GM23338 (cell line): Measurements from ENCODE around the gene CNNM1. TPM values are rescaled to one million over a fixed set of nuclear protein-coding genes. Genes with fewer than 3 reads are reported as not detected.

Source experiments
- ATAC-seq: fragments of 200-7000 bp; cut with Tn5 transposase; 3 replicates; pipeline ENCODE4 v1.9.1; 2020
- DNase-seq: peaks from one replicate; pipeline ENCODE4 v3.0.0-alpha.2; 2015; ENCODE audit warnings: low spot score
- H2AFZ ChIP-seq: fragments of 200-600 bp; sonication (generic); 2 replicates; pipeline ENCODE4 v1.8.0; 2016; ENCODE audit warnings: antibody characterized with exemption, mild to moderate bottlenecking, moderate library complexity
- H3F3A ChIP-seq: fragments of 200-600 bp; sonication (generic); replicated peaks from 2 replicates; pipeline ENCODE4 v1.8.0; 2017; ENCODE audit warnings: antibody characterized with exemption, mixed run types, low read depth
- H3K27ac ChIP-seq: fragments of 200-600 bp; sonication (generic); 2 replicates; pipeline ENCODE4 v1.6.1; 2016; ENCODE audit warnings: low read depth
- H3K27me3 ChIP-seq: fragments of 200-600 bp; sonication (generic); 2 replicates; pipeline ENCODE4 v1.8.0; 2016; ENCODE audit warnings: mild to moderate bottlenecking, mixed run types, moderate library complexity; ENCODE audit not compliant: insufficient read depth
- H3K36me3 ChIP-seq: fragments of 200-600 bp; sonication (generic); 2 replicates; pipeline ENCODE4 v1.8.0; 2016; ENCODE audit warnings: mild to moderate bottlenecking; ENCODE audit not compliant: insufficient read depth
- H3K4me1 ChIP-seq: fragments of 200-600 bp; sonication (generic); 2 replicates; pipeline ENCODE4 v1.8.0; 2016; ENCODE audit warnings: mild to moderate bottlenecking, moderate library complexity; ENCODE audit not compliant: insufficient read depth
- H3K4me2 ChIP-seq: fragments of 200-600 bp; sonication (generic); 2 replicates; pipeline ENCODE4 v1.7.1; 2017; ENCODE audit warnings: mixed run types
- H3K4me3 ChIP-seq: fragments of 200-600 bp; sonication (generic); 2 replicates; pipeline ENCODE4 v1.6.1; 2016; ENCODE audit warnings: mixed run types
- H3K79me2 ChIP-seq: fragments of 200-600 bp; sonication (generic); replicated peaks from 2 replicates; pipeline ENCODE4 v1.8.0; 2017; ENCODE audit warnings: mild to moderate bottlenecking; ENCODE audit not compliant: insufficient read depth
- H3K9me2 ChIP-seq: fragments of 200-600 bp; sonication (generic); 2 replicates; pipeline ENCODE4 v1.8.0; 2017; ENCODE audit not compliant: insufficient read depth
- H4K20me1 ChIP-seq: fragments of 200-600 bp; sonication (generic); replicated peaks from 2 replicates; pipeline ENCODE4 v1.8.0; 2017; ENCODE audit warnings: mild to moderate bottlenecking; ENCODE audit not compliant: insufficient read depth
- H3K27ac Mint-ChIP-seq: 2 replicates; pipeline ENCODE4 v1.8.0; 2020; ENCODE audit warnings: inconsistent platforms, mild to moderate bottlenecking, moderate library complexity, mixed read lengths
- H3K27me3 Mint-ChIP-seq: 3 replicates; pipeline ENCODE4 v1.8.0; 2022; ENCODE audit warnings: low read depth, mild to moderate bottlenecking, moderate library complexity, mixed read lengths, inconsistent platforms; ENCODE audit not compliant: insufficient read depth, poor library complexity
- H3K36me3 Mint-ChIP-seq: 3 replicates; pipeline ENCODE4 v1.8.0; 2021; ENCODE audit warnings: low read depth, mild to moderate bottlenecking, inconsistent platforms, moderate library complexity, mixed read lengths
- H3K4me1 Mint-ChIP-seq: 3 replicates; pipeline ENCODE4 v1.8.0; 2020; ENCODE audit warnings: mild to moderate bottlenecking, inconsistent platforms, mixed read lengths
- H3K4me3 Mint-ChIP-seq: 3 replicates; pipeline ENCODE4 v1.8.0; 2021; ENCODE audit warnings: moderate library complexity, mild to moderate bottlenecking, inconsistent platforms, mixed read lengths
- H3K9me3 Mint-ChIP-seq: 3 replicates; pipeline ENCODE4 v1.8.0; 2020; ENCODE audit warnings: moderate library complexity, mild to moderate bottlenecking, inconsistent platforms, mixed read lengths
- CREB1 ChIP-seq: fragments of 250-450 bp; sonication (Bioruptor Pico); IDR thresholded peaks from 2 replicates; pipeline ENCODE4 v1.5.0; 2020; ENCODE audit warnings: low read depth, mild to moderate bottlenecking, moderate library complexity
- CTCF ChIP-seq, 2 experiments: fragments of 200-600 bp in 1 of 2; sonication (generic) in 1 of 2; conservative IDR thresholded peaks; 2 replicates each; pipeline versions ENCODE4 v1.5.1 to v1.6.1; 2016 to 2017; ENCODE audit warnings: antibody characterized with exemption in 2 of 2, low read depth in 2 of 2, mild to moderate bottlenecking in 2 of 2, moderate library complexity in 1 of 2
- EZH2 ChIP-seq: fragments of 200-600 bp; sonication (generic); IDR thresholded peaks from one replicate; pipeline ENCODE4 v1.8.0; 2017; ENCODE audit warnings: antibody characterized with exemption, mild to moderate bottlenecking, low read depth; ENCODE audit not compliant: unreplicated experiment
- EZH2phosphoT487 ChIP-seq: fragments of 200-600 bp; sonication (generic); IDR thresholded peaks from one replicate; pipeline ENCODE4 v1.8.1; 2018; ENCODE audit warnings: antibody characterized with exemption; ENCODE audit not compliant: unreplicated experiment
- JUNB ChIP-seq: IDR thresholded peaks from one replicate; pipeline ENCODE4 v1.6.1; 2016; ENCODE audit warnings: antibody characterized with exemption; ENCODE audit not compliant: unreplicated experiment
- NANOG ChIP-seq: IDR thresholded peaks from 2 replicates; pipeline ENCODE4 v1.6.1; 2016; ENCODE audit warnings: antibody characterized with exemption, borderline replicate concordance
- POLR2AphosphoS5 ChIP-seq: IDR thresholded peaks from 2 replicates; pipeline ENCODE4 v1.6.1; 2016; ENCODE audit warnings: antibody characterized with exemption, low read depth
- STAT1 ChIP-seq: IDR thresholded peaks from one replicate; pipeline ENCODE4 v1.6.1; 2016; ENCODE audit warnings: antibody characterized with exemption; ENCODE audit not compliant: unreplicated experiment
- ZNF114 ChIP-seq: fragments of 250-450 bp; sonication (Bioruptor Pico); IDR thresholded peaks from 2 replicates; pipeline ENCODE4 v1.5.0; 2020; ENCODE audit warnings: mild to moderate bottlenecking, moderate library complexity
- ZNF331 ChIP-seq: fragments of 250-450 bp; sonication (Bioruptor Pico); IDR thresholded peaks from 2 replicates; pipeline ENCODE4 v1.5.0; 2020; ENCODE audit warnings: low read depth, mild to moderate bottlenecking, moderate library complexity
- polyA plus RNA-seq: library from polyadenylated mRNA; unstranded; fragments of >200 nt; fragmentation: Nextera tagmentation; extraction: Ambion mirVana; gene quantifications from 2 replicates; pipeline ENCODE4 v1.2.1, GENCODE V29; 2016
- total RNA-seq: library from RNA; depleted of rRNA; stranded (reverse); fragments of >200 nt; shearing (Covaris generic); gene quantifications from 2 replicates; pipeline ENCODE4 v1.2.3, GENCODE V29; 2014
- TF ChIP-seq, protein P1 (sequence below): IDR thresholded peaks from one replicate; pipeline ENCODE4 v1.6.1; 2018; ENCODE audit warnings: antibody characterized with exemption; ENCODE audit not compliant: unreplicated experiment
- TF ChIP-seq, protein P2 (sequence below): fragments of 250-450 bp; sonication (Bioruptor Pico); IDR thresholded peaks from 2 replicates; pipeline ENCODE4 v1.5.0; 2020; ENCODE audit warnings: mild to moderate bottlenecking, moderate library complexity
- TF ChIP-seq, protein P3 (sequence below): IDR thresholded peaks from 2 replicates; pipeline ENCODE4 v1.6.1; 2016; ENCODE audit warnings: antibody characterized with exemption

CNNM1 gene
- total and polyA plus RNA-seq, 2 experiments from 2014 or later = 0.52 to 0.90 TPM

GRCh38 chr10:99292159-99292558 is 37.0 kb upstream of the CNNM1 start:
- H3K9me2 ChIP-seq = 0 out of 2 replicates have a peak, but pooled peaks cover 2% of the 10 kb centered on the region
- Mint-ChIP-seq H3K36me3 (no peaks in the 10 kb centered on the region), H3K9me3 (no peaks in the 10 kb centered on the region), H3K27me3 (peaks cover under 1% of the 10 kb centered on the region), H3K4me1 (no peaks in the 10 kb centered on the region), H3K4me3 (no peak overlapping the region), H3K27ac (no peak overlapping the region)
- H3K36me3 ChIP-seq = no peaks in the 10 kb centered on the region
- no peak for DNase-seq
- H3K4me2 ChIP-seq = no peak overlapping the region
- H4K20me1 ChIP-seq = no peaks in the 10 kb centered on the region
- H3K79me2 ChIP-seq = no peaks in the 10 kb centered on the region
- H3K27ac ChIP-seq = no peak overlapping the region
- ATAC-seq = no peak
- TF ChIP-seq, protein P1, sequence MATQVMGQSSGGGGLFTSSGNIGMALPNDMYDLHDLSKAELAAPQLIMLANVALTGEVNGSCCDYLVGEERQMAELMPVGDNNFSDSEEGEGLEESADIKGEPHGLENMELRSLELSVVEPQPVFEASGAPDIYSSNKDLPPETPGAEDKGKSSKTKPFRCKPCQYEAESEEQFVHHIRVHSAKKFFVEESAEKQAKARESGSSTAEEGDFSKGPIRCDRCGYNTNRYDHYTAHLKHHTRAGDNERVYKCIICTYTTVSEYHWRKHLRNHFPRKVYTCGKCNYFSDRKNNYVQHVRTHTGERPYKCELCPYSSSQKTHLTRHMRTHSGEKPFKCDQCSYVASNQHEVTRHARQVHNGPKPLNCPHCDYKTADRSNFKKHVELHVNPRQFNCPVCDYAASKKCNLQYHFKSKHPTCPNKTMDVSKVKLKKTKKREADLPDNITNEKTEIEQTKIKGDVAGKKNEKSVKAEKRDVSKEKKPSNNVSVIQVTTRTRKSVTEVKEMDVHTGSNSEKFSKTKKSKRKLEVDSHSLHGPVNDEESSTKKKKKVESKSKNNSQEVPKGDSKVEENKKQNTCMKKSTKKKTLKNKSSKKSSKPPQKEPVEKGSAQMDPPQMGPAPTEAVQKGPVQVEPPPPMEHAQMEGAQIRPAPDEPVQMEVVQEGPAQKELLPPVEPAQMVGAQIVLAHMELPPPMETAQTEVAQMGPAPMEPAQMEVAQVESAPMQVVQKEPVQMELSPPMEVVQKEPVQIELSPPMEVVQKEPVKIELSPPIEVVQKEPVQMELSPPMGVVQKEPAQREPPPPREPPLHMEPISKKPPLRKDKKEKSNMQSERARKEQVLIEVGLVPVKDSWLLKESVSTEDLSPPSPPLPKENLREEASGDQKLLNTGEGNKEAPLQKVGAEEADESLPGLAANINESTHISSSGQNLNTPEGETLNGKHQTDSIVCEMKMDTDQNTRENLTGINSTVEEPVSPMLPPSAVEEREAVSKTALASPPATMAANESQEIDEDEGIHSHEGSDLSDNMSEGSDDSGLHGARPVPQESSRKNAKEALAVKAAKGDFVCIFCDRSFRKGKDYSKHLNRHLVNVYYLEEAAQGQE = no peak
- TF ChIP-seq EZH2phosphoT487 (no peak), STAT1 (no peak), ZNF114 (CRISPR knock-in tag) (no peak), EZH2 (no peak), POLR2AphosphoS5 (no peak), CTCF (conservative IDR thresholded peaks at IDR 0.05; ENCODE audit: low read depth in 2 of 2) (no peak), ZNF331 (CRISPR knock-in tag) (no peak), JUNB (no peak), CREB1 (no peak), NANOG (no peak)
- TF ChIP-seq, protein P2, sequence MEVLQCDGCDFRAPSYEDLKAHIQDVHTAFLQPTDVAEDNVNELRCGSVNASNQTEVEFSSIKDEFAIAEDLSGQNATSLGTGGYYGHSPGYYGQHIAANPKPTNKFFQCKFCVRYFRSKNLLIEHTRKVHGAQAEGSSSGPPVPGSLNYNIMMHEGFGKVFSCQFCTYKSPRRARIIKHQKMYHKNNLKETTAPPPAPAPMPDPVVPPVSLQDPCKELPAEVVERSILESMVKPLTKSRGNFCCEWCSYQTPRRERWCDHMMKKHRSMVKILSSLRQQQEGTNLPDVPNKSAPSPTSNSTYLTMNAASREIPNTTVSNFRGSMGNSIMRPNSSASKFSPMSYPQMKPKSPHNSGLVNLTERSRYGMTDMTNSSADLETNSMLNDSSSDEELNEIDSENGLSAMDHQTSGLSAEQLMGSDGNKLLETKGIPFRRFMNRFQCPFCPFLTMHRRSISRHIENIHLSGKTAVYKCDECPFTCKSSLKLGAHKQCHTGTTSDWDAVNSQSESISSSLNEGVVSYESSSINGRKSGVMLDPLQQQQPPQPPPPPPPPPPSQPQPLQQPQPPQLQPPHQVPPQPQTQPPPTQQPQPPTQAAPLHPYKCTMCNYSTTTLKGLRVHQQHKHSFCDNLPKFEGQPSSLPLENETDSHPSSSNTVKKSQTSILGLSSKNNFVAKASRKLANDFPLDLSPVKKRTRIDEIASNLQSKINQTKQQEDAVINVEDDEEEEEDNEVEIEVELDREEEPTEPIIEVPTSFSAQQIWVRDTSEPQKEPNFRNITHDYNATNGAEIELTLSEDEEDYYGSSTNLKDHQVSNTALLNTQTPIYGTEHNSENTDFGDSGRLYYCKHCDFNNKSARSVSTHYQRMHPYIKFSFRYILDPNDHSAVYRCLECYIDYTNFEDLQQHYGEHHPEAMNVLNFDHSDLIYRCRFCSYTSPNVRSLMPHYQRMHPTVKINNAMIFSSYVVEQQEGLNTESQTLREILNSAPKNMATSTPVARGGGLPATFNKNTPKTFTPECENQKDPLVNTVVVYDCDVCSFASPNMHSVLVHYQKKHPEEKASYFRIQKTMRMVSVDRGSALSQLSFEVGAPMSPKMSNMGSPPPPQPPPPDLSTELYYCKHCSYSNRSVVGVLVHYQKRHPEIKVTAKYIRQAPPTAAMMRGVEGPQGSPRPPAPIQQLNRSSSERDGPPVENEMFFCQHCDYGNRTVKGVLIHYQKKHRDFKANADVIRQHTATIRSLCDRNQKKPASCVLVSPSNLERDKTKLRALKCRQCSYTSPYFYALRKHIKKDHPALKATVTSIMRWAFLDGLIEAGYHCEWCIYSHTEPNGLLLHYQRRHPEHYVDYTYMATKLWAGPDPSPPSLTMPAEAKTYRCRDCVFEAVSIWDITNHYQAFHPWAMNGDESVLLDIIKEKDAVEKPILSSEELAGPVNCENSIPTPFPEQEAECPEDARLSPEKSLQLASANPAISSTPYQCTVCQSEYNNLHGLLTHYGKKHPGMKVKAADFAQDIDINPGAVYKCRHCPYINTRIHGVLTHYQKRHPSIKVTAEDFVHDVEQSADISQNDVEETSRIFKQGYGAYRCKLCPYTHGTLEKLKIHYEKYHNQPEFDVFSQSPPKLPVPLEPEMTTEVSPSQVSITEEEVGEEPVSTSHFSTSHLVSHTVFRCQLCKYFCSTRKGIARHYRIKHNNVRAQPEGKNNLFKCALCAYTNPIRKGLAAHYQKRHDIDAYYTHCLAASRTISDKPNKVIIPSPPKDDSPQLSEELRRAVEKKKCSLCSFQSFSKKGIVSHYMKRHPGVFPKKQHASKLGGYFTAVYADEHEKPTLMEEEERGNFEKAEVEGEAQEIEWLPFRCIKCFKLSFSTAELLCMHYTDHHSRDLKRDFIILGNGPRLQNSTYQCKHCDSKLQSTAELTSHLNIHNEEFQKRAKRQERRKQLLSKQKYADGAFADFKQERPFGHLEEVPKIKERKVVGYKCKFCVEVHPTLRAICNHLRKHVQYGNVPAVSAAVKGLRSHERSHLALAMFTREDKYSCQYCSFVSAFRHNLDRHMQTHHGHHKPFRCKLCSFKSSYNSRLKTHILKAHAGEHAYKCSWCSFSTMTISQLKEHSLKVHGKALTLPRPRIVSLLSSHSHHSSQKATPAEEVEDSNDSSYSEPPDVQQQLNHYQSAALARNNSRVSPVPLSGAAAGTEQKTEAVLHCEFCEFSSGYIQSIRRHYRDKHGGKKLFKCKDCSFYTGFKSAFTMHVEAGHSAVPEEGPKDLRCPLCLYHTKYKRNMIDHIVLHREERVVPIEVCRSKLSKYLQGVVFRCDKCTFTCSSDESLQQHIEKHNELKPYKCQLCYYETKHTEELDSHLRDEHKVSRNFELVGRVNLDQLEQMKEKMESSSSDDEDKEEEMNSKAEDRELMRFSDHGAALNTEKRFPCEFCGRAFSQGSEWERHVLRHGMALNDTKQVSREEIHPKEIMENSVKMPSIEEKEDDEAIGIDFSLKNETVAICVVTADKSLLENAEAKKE = no peak
- TF ChIP-seq, protein P3, sequence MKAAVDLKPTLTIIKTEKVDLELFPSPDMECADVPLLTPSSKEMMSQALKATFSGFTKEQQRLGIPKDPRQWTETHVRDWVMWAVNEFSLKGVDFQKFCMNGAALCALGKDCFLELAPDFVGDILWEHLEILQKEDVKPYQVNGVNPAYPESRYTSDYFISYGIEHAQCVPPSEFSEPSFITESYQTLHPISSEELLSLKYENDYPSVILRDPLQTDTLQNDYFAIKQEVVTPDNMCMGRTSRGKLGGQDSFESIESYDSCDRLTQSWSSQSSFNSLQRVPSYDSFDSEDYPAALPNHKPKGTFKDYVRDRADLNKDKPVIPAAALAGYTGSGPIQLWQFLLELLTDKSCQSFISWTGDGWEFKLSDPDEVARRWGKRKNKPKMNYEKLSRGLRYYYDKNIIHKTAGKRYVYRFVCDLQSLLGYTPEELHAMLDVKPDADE = no peak
- H3F3A ChIP-seq = no peaks in the 10 kb centered on the region
- no peak overlapping the region for H3K4me3 ChIP-seq
- H2AFZ ChIP-seq = no peak overlapping the region
- H3K27me3 ChIP-seq = no peaks in the 10 kb centered on the region
- no peaks in the 10 kb centered on the region for H3K4me1 ChIP-seq
